Measurements from ENCODE around the gene SNX33.

Gene SNX33

DNA sequence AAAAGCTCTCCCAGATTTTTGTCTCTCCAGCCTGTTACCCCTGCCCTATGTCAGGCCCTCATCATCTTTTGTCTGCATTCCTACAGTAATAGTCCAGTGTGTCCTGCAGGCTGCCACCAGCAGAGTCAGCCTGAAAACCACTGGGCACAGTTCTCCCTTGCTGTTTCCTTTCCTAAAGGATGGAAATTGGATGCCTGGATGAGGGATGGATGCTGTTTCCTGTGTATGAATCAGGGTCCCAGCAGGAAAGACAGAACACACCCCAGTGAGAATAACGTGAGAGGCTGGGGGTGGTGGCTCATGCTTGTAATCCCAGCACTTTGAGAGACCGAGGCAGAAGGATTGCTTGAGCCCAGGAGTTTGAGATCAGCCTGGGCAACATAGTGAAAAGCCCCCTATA lies 3.3 kb upstream of the SNX33 start:
- no peak for DNase-seq

DNA sequence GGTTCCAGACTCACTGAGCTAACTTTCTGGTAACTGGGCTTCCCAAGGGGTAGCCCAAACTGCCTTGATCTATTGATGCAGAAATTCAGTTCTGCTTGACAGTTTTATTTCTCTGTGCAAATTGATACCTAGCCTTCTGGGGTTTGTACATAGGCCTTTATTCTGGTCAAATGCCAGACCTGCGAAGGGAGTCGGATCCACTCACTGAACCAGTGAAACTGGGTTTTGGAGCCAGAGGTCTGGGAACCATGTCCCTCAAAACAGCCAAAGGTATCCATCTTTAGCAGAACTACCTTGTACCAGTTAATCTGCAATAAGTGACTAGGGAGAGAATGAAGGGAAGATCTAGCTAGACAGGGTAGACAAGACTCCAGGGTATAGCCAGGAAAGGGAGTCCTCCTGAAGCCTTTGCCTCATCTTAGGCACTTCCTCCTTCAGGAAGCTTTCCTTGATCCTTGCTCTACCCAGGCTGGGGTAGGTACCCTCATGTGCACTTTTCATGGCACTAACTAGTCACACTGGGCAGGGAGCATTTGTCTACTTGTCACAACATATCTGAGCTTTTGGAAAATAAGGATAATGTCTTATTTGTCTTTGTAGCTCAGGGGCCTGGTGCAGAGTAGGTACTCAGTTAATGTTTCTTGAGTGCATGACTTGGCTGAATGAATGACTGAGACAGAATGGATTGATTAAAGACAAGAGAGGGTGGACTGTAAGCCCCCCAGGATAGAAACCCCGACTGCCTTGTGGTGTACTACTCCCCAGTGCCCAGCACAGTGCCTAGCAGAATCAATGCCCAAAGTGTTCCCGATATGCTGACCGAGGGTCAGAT lies 1.4 kb upstream of the SNX33 start:
- DNase-seq = no peak

DNA sequence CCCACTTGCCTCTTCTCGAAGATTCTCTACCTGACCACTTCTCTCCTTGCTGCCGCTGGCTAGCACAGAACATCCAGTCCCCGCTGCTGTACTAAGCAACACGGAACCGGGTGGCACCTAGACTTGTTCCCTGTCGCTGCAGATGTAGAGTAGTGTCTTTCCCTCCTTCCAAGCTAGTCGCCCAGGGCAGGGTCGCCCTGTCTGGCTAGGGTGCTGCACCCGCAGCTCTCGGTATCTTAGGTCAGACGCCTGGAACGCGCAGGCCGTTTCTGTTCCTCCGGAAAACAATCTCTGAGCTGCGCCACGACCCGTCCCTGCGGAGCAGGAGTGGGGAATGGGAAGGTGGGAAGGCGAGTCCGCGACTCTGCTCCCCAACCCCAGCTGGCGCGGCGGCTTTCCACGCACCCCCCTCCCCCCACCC lies 758 bp upstream of the SNX33 start:
- peak in 2 of 3 donors; percentile 25 to 29 for DNase-seq

- peak; percentile 25 to 50 (median 27) for DNase-seq
Measured at GRCh38 chr15:75648156-75649000, 666 bp downstream of the SNX33 start.

GRCh38 chr15:75649045-75649761 lies 1.5 kb downstream of the SNX33 start:
- no peak for DNase-seq

DNA sequence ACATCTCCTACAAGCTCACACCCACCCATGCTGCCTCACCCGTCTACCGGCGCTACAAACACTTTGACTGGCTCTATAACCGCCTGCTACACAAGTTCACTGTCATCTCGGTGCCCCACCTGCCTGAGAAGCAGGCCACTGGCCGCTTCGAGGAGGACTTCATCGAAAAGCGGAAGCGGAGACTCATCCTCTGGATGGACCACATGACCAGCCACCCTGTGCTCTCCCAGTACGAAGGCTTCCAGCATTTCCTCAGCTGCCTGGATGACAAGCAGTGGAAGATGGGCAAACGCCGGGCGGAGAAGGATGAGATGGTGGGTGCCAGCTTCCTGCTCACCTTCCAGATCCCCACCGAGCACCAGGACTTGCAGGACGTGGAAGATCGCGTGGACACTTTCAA lies 2.1 kb downstream of the SNX33 start:
- DNase-seq = no peak

- peak; percentile 59 to 80 (median 78) for DNase-seq
Measured at GRCh38 chr15:75650908-75651809, 3.4 kb downstream of the SNX33 start.

DNA sequence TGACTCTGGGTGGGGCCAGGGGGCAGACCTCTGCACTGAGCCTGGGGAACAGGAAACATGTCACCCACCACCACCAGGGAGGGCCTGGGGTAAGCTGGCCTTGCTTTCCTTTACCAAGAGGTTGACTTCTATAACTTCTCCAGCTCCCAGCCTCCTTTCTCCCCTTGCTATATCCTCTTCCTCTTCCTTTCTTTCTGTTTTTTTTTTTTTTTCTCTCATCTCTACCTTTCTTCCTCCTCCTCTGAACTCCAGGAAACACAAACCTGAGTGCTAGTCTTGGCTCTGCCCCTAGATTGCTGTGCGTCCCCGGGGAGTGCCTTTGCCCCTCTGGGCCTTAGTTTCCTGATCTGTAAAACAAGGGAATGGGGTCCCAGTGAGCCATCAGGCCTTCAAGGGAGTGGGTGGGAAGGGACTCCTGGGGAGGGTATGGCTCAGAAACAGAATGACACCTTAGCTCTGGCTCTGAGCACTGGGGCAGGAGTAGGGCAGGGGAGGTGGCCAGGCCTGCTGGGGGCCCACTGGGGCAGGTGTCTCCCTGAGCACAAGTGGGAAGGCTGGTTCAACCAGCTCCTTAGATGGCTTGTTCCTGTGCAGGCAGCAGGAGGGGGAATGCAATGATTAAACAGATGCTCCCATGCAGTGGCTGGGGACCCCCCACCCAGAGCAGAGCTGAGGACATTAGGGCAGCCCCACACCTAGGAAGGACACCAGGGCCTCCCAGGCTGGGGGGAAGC lies 4.3 kb downstream of the SNX33 start:
- DNase-seq = no peak

- DNase-seq = no peak
Measured at GRCh38 chr15:75653347-75653913, 5.7 kb downstream of the SNX33 start.

DNA sequence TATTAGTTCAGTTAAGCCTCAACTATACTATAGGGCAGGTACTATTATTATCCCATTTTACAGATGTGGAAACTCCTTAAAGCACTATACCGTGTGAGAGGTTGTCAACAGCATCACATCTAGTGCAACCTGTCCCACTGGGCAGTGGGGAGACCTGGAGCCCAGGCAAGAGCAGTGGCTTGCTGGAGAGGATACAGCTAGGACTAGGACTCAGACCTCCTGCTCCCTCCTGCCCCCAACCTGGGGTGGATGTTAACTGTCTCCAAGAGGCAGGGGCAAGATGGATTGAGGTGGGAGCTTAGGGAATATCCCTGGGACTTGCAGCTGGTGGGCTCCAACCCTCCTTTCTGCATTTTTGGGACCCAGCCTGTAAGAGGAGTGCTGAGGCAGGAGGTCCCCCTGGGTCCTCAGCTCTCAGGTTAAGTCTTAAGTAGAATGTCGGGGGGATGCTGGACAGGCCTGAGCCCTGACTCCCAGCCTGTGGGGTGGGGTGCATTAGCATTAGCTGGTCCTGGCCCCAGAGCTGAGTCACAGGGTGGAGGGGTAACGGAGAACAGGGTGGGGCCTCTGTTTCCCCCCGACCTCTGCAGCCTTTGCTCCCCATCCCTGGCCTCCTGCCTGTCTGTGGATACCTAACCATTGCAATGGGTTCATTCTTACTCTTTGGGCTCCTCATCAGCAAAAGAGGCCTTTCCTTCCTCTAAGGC lies 6.6 kb downstream of the SNX33 start:
- DNase-seq = no peak

DNA sequence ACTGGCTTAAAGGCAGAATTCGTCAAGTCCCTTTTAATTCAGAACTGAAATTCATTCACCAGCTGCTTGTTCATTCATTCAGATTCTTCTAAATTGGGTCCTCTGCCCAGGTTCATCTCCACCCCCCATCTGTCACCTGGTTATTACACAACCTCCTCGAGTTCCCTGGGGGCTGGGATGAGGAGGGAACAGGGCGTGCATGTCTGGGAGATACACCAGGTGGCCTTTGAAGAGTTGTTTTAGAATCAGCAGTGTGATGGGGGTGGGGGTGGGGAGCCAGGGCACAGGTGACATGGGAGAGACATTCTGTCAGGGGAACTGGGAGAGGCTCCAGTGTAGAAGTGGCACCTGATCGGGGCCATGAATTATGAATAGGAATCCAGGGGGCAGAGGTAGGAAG lies 8.2 kb downstream of the SNX33 start:
- no peak for DNase-seq

GRCh38 chr15:75656331-75656730 lies 8.6 kb downstream of the SNX33 start:
- no peak for DNase-seq

DNA sequence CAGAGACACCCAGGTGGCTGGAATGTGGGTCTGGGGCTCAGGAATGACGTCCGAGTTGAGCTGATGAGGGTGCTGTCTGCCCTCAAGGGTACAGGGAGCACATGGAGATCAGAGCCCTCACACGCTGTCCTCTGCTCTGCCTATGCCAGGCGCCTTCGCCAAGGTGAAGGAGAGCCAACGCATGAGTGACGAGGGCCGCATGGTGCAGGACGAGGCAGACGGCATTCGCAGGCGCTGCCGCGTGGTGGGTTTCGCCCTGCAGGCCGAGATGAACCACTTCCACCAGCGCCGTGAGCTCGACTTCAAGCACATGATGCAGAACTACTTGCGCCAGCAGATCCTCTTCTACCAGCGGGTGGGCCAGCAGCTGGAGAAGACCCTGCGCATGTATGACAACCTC lies 9.1 kb downstream of the SNX33 start:
- no peak for DNase-seq

DNA sequence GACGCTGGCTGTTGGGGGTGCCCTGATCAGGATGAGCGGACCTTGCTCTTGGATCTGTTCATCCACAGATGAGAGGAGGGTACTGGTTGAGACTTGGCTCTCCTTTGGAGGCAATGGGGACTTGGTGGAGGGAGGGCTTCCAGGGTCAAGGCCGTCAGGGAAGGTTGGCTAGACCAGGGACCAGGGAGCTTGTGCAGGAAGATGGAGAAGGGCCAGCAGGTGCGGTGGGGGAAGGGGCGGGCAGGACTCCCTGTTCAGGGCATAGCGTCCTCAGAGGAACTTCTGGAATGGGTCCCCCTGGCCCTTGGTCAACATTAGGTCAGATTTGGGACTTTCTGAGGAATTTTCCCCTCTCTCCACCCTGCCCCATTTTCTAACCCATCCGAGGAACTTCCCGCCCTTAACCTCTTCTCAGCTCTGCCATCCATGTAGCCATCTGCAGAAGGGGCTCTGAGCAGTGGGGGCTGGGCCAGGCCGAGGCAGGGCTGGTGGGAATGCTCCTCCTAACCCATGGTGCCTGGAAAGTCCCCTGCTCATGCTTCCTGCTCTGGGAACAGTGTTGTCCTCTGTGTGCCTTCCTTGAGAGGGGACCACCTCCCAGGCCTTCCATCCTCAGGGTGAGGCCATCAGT lies 11.5 kb downstream of the SNX33 start:
- peak; percentile 25 to 46 (median 40) for DNase-seq

- DNase-seq = no peak
Measured at GRCh38 chr15:75659928-75660645, 12.4 kb downstream of the SNX33 start.

- DNase-seq = peak in 1 of 3 donors; percentile 24
Measured at GRCh38 chr15:75661100-75661755, 13.5 kb downstream of the SNX33 start.

DNA sequence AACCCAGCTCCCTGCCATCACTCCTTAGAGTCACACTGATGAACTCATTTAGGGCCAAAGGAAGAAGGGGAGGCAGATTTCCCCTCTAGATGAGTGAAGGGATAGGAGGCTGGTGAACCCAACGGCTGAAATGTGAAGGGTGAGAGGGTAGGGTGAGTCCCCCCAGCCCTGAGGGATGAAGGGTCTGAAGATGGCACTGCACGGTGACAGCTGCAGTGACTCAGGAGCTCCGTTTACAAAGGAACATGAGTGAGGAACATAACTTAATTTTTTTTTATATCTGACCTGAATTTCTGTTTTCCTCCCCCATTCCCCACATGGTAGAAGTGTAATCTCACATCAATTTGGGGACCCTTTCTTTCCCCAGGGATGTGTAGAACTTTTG lies 14.0 kb downstream of the SNX33 start:
- DNase-seq = no peak

- no peak for DNase-seq
Measured at GRCh38 chr15:75662823-75663519, 15.3 kb downstream of the SNX33 start.

Measured in suppressor macrophage treated with lipopolysaccharide for 1 hour (primary cell).